ENCODE measurements around the gene COQ7.

The COQ7 gene

GRCh38 chr16:19094542-19095365, 27.3 kb downstream of the COQ7 start:
- Histone ChIP-seq H3K9me3 (ENCODE audit: control insufficient read depth, low read length) (no peaks in the 10 kb centered on the region), H3K27ac (ENCODE audit: insufficient read depth, low read length, poor library complexity, severe bottlenecking) (no peak overlapping the region), H3K27me3 (replicated peaks; ENCODE audit: control insufficient read depth, insufficient read depth, low read length, poor library complexity, severe bottlenecking) (no peaks in the 10 kb centered on the region), H3K4me1 (ENCODE audit: control insufficient read depth, insufficient read depth, low read length, poor library complexity, severe bottlenecking) (no peaks in the 10 kb centered on the region), H3K36me3 (ENCODE audit: control insufficient read depth, insufficient read depth, low read length) (no peaks in the 10 kb centered on the region), H3K4me3 (ENCODE audit: insufficient read depth, low read depth, low read length, poor library complexity, severe bottlenecking) (no peak overlapping the region)
- DNase-seq: no peak

GRCh38 chr16:19095654-19096053, 28.2 kb downstream of the COQ7 start:
- no peak for DNase-seq
- H3K27ac ChIP-seq (ENCODE audit: insufficient read depth, low read length, poor library complexity, severe bottlenecking): no peak overlapping the region
- H3K4me3 ChIP-seq (ENCODE audit: insufficient read depth, low read depth, low read length, poor library complexity, severe bottlenecking): no peak overlapping the region
- H3K9me3 ChIP-seq (ENCODE audit: control insufficient read depth, low read length): no peaks in the 10 kb centered on the region
- no peaks in the 10 kb centered on the region for H3K27me3 ChIP-seq (replicated peaks; ENCODE audit: control insufficient read depth, insufficient read depth, low read length, poor library complexity, severe bottlenecking)
- no peaks in the 10 kb centered on the region for H3K4me1 ChIP-seq (ENCODE audit: control insufficient read depth, insufficient read depth, low read length, poor library complexity, severe bottlenecking)
- no peaks in the 10 kb centered on the region for H3K36me3 ChIP-seq (ENCODE audit: control insufficient read depth, insufficient read depth, low read length)

GRCh38 chr16:19098173-19098572, 30.8 kb downstream of the COQ7 start:
- Histone ChIP-seq H3K36me3 (ENCODE audit: control insufficient read depth, insufficient read depth, low read length) (no peaks in the 10 kb centered on the region), H3K27me3 (replicated peaks; ENCODE audit: control insufficient read depth, insufficient read depth, low read length, poor library complexity, severe bottlenecking) (no peaks in the 10 kb centered on the region), H3K9me3 (ENCODE audit: control insufficient read depth, low read length) (no peaks in the 10 kb centered on the region), H3K4me1 (ENCODE audit: control insufficient read depth, insufficient read depth, low read length, poor library complexity, severe bottlenecking) (no peaks in the 10 kb centered on the region), H3K4me3 (ENCODE audit: insufficient read depth, low read depth, low read length, poor library complexity, severe bottlenecking) (no peak overlapping the region), H3K27ac (ENCODE audit: insufficient read depth, low read length, poor library complexity, severe bottlenecking) (no peak overlapping the region)
- DNase-seq: no peak

- no peak overlapping the region for H3K27ac ChIP-seq (ENCODE audit: insufficient read depth, low read length, poor library complexity, severe bottlenecking)
- no peaks in the 10 kb centered on the region for H3K9me3 ChIP-seq (ENCODE audit: control insufficient read depth, low read length)
- no peaks in the 10 kb centered on the region for H3K4me1 ChIP-seq (ENCODE audit: control insufficient read depth, insufficient read depth, low read length, poor library complexity, severe bottlenecking)
- no peak for DNase-seq
- no peaks in the 10 kb centered on the region for H3K27me3 ChIP-seq (replicated peaks; ENCODE audit: control insufficient read depth, insufficient read depth, low read length, poor library complexity, severe bottlenecking)
- no peaks in the 10 kb centered on the region for H3K36me3 ChIP-seq (ENCODE audit: control insufficient read depth, insufficient read depth, low read length)
- H3K4me3 ChIP-seq (ENCODE audit: insufficient read depth, low read depth, low read length, poor library complexity, severe bottlenecking): no peak overlapping the region
These were observed 34.9 kb downstream of the COQ7 start for GRCh38 chr16:19102187-19102872.

- H3K9me3 ChIP-seq (ENCODE audit: control insufficient read depth, low read length): no peaks in the 10 kb centered on the region
- H3K4me1 ChIP-seq (ENCODE audit: control insufficient read depth, insufficient read depth, low read length, poor library complexity, severe bottlenecking): no peaks in the 10 kb centered on the region
- H3K36me3 ChIP-seq (ENCODE audit: control insufficient read depth, insufficient read depth, low read length): no peaks in the 10 kb centered on the region
- H3K27ac ChIP-seq (ENCODE audit: insufficient read depth, low read length, poor library complexity, severe bottlenecking): no peak overlapping the region
- no peak for DNase-seq
- peaks cover 3% of the 10 kb centered on the region for H3K27me3 ChIP-seq (replicated peaks; ENCODE audit: control insufficient read depth, insufficient read depth, low read length, poor library complexity, severe bottlenecking)
- H3K4me3 ChIP-seq (ENCODE audit: insufficient read depth, low read depth, low read length, poor library complexity, severe bottlenecking): no peak overlapping the region
These were observed 37.2 kb downstream of the COQ7 start for GRCh38 chr16:19104607-19105006.

- no peak overlapping the region for H3K4me3 ChIP-seq (ENCODE audit: insufficient read depth, low read depth, low read length, poor library complexity, severe bottlenecking)
- H3K27me3 ChIP-seq (replicated peaks; ENCODE audit: control insufficient read depth, insufficient read depth, low read length, poor library complexity, severe bottlenecking): peaks cover 4% of the 10 kb centered on the region
- H3K4me1 ChIP-seq (ENCODE audit: control insufficient read depth, insufficient read depth, low read length, poor library complexity, severe bottlenecking): no peaks in the 10 kb centered on the region
- no peaks in the 10 kb centered on the region for H3K36me3 ChIP-seq (ENCODE audit: control insufficient read depth, insufficient read depth, low read length)
- H3K9me3 ChIP-seq (ENCODE audit: control insufficient read depth, low read length): no peaks in the 10 kb centered on the region
- H3K27ac ChIP-seq (ENCODE audit: insufficient read depth, low read length, poor library complexity, severe bottlenecking): no peak overlapping the region
- DNase-seq: no peak
These were observed 37.7 kb downstream of the COQ7 start for GRCh38 chr16:19105131-19105530.

GRCh38 chr16:19105891-19106624, 38.6 kb downstream of the COQ7 start:
- no peak for DNase-seq
- no peak overlapping the region for H3K4me3 ChIP-seq (ENCODE audit: insufficient read depth, low read depth, low read length, poor library complexity, severe bottlenecking)
- H3K27me3 ChIP-seq (replicated peaks; ENCODE audit: control insufficient read depth, insufficient read depth, low read length, poor library complexity, severe bottlenecking): peaks cover 4% of the 10 kb centered on the region
- no peaks in the 10 kb centered on the region for H3K36me3 ChIP-seq (ENCODE audit: control insufficient read depth, insufficient read depth, low read length)
- no peak overlapping the region for H3K27ac ChIP-seq (ENCODE audit: insufficient read depth, low read length, poor library complexity, severe bottlenecking)
- no peaks in the 10 kb centered on the region for H3K9me3 ChIP-seq (ENCODE audit: control insufficient read depth, low read length)
- no peaks in the 10 kb centered on the region for H3K4me1 ChIP-seq (ENCODE audit: control insufficient read depth, insufficient read depth, low read length, poor library complexity, severe bottlenecking)

- Histone ChIP-seq H3K36me3 (ENCODE audit: control insufficient read depth, insufficient read depth, low read length) (no peaks in the 10 kb centered on the region), H3K9me3 (ENCODE audit: control insufficient read depth, low read length) (no peaks in the 10 kb centered on the region), H3K27ac (ENCODE audit: insufficient read depth, low read length, poor library complexity, severe bottlenecking) (no peak overlapping the region), H3K27me3 (replicated peaks; ENCODE audit: control insufficient read depth, insufficient read depth, low read length, poor library complexity, severe bottlenecking) (peaks cover 4% of the 10 kb centered on the region), H3K4me3 (ENCODE audit: insufficient read depth, low read depth, low read length, poor library complexity, severe bottlenecking) (no peak overlapping the region), H3K4me1 (ENCODE audit: control insufficient read depth, insufficient read depth, low read length, poor library complexity, severe bottlenecking) (no peaks in the 10 kb centered on the region)
- DNase-seq: no peak
These were observed 39.2 kb downstream of the COQ7 start for GRCh38 chr16:19106625-19107020.

- H3K9me3 ChIP-seq (ENCODE audit: control insufficient read depth, low read length): no peaks in the 10 kb centered on the region
- peaks cover 4% of the 10 kb centered on the region for H3K27me3 ChIP-seq (replicated peaks; ENCODE audit: control insufficient read depth, insufficient read depth, low read length, poor library complexity, severe bottlenecking)
- H3K27ac ChIP-seq (ENCODE audit: insufficient read depth, low read length, poor library complexity, severe bottlenecking): no peak overlapping the region
- H3K4me3 ChIP-seq (ENCODE audit: insufficient read depth, low read depth, low read length, poor library complexity, severe bottlenecking): no peak overlapping the region
- H3K36me3 ChIP-seq (ENCODE audit: control insufficient read depth, insufficient read depth, low read length): no peaks in the 10 kb centered on the region
- no peak for DNase-seq
- no peaks in the 10 kb centered on the region for H3K4me1 ChIP-seq (ENCODE audit: control insufficient read depth, insufficient read depth, low read length, poor library complexity, severe bottlenecking)
These were observed 41.2 kb downstream of the COQ7 start for GRCh38 chr16:19108409-19109287.
